NCI-H2081 (cell line): ENCODE measurements around the gene HOXD10.

Experiments used
- DNase-seq, 2 experiments: peaks; one replicate each; lab custom pipeline; 2025; lab: John Stamatoyannopoulos, UW

The HOXD10 gene

GRCh38 chr2:176082824-176083751, 33.5 kb upstream of the HOXD10 start:
- no peak for DNase-seq

- DNase-seq = no peak
Measured at GRCh38 chr2:176083796-176084261, 32.7 kb upstream of the HOXD10 start, which contains the start of gene EVX2. EVX2 (minus strand) TSS chr2:176083962; CDS start chr2:176083776, 186 bp downstream.

GRCh38 chr2:176084611-176085119, 31.9 kb upstream of the HOXD10 start:
- no peak for DNase-seq

GRCh38 chr2:176085120-176085788, 31.3 kb upstream of the HOXD10 start:
- DNase-seq = no peak

GRCh38 chr2:176085861-176086771, 30.5 kb upstream of the HOXD10 start:
- peak; percentile 30 to 63 for DNase-seq

GRCh38 chr2:176087330-176088047, 29.1 kb upstream of the HOXD10 start:
- DNase-seq = no peak

GRCh38 chr2:176088048-176088936, 28.3 kb upstream of the HOXD10 start:
- peak; percentile 58 to 73 for DNase-seq

- no peak for DNase-seq
Measured at GRCh38 chr2:176088937-176089842, 27.4 kb upstream of the HOXD10 start.

GRCh38 chr2:176089843-176090395, 26.7 kb upstream of the HOXD10 start:
- DNase-seq = no peak

GRCh38 chr2:176090862-176091261, 25.7 kb upstream of the HOXD10 start:
- no peak for DNase-seq

GRCh38 chr2:176091329-176092258, 25.0 kb upstream of the HOXD10 start:
- DNase-seq = no peak

GRCh38 chr2:176092270-176093144, 24.1 kb upstream of the HOXD10 start, which contains the start of gene HOXD13:
HOXD13 (plus strand) TSS chr2:176092721; CDS start chr2:176092891, 170 bp downstream.
- peak; percentile 49 to 78 for DNase-seq

GRCh38 chr2:176093145-176093897, 23.3 kb upstream of the HOXD10 start:
- DNase-seq = no peak

GRCh38 chr2:176093898-176094249, 22.7 kb upstream of the HOXD10 start:
- DNase-seq = no peak

- no peak for DNase-seq
Measured at GRCh38 chr2:176094349-176094748, 22.2 kb upstream of the HOXD10 start.

GRCh38 chr2:176095421-176095820, 21.2 kb upstream of the HOXD10 start:
- DNase-seq = no peak
